Keratinocyte (primary cell): ENCODE measurements around the gene BAIAP3.

Experiments
- EZH2 ChIP-seq: IDR thresholded peaks from one replicate; pipeline ENCODE4 v1.6.1; 2012; ENCODE audit warnings: inconsistent platforms, mild to moderate bottlenecking, low read length, moderate library complexity
- TF ChIP-seq, protein P1 (sequence below), 3 experiments: IDR thresholded peaks in 1 of 3; conservative IDR thresholded peaks in 1 of 3; optimal IDR thresholded peaks in 1 of 3; 2 replicates in 2 of 3; 3 replicates in 1 of 3; pipeline versions ENCODE3 to v1.5.1; 2011; ENCODE audit warnings: low read length in 3 of 3, mild to moderate bottlenecking in 3 of 3, moderate library complexity in 2 of 3, control low read depth in 1 of 3, inconsistent platforms in 1 of 3; ENCODE audit not compliant: insufficient read depth in 2 of 3; ENCODE audit errors: extremely low read depth in 1 of 3

DNA sequence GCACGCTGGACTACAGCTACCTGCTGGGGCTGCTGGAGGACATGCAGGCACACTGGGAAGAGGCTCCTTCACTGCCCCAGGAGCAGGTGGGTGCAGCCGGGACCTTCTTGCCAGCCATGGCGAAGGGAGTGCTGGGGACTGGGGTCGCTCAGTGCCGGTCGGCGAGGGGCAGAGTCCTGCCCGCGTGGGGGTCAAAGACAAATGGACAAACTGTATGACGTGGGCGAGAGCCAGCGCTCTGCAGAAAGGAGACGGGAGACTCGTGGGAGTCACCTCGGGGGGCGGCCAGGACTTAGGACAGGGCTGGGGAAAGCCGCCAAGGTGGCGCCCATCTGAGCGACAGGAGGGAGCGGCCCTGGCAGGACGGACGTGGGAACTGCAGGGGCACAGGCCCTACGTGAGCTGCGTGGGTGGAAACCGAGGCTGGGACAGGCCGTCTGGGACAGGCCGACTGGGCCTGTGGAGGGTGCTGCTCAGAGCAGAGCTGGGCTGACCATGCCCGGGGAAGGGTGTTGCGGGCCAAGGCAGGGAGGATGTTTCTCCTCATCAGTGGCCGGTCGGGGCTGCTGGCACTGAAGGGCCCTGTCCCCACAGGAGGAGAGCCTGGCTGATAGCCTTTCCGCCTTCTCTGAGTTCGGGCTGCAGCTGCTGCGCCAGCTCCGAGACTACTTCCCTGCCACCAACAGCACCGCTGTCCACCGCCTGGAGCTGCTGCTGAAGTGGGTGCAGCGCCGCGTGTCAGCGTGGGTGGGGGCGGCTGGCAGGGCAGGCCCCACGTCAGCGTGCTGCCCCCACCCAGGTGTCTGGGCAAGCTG lies 10.2 kb downstream of the BAIAP3 start:
- TF ChIP-seq EZH2, result peak; percentile 36
- TF ChIP-seq, protein P1, sequence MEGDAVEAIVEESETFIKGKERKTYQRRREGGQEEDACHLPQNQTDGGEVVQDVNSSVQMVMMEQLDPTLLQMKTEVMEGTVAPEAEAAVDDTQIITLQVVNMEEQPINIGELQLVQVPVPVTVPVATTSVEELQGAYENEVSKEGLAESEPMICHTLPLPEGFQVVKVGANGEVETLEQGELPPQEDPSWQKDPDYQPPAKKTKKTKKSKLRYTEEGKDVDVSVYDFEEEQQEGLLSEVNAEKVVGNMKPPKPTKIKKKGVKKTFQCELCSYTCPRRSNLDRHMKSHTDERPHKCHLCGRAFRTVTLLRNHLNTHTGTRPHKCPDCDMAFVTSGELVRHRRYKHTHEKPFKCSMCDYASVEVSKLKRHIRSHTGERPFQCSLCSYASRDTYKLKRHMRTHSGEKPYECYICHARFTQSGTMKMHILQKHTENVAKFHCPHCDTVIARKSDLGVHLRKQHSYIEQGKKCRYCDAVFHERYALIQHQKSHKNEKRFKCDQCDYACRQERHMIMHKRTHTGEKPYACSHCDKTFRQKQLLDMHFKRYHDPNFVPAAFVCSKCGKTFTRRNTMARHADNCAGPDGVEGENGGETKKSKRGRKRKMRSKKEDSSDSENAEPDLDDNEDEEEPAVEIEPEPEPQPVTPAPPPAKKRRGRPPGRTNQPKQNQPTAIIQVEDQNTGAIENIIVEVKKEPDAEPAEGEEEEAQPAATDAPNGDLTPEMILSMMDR (optimal IDR thresholded peaks at IDR 0.05 in 1 of 3, IDR thresholded peaks at IDR 0.05 in 1 of 3, conservative IDR thresholded peaks at IDR 0.05 in 1 of 3; ENCODE audit: extremely low read depth in 1 of 3, insufficient read depth in 2 of 3, low read length in 3 of 3), result no peak
